Endothelial cell (in vitro differentiated cells): ENCODE measurements around the gene ADGRA1. TPM values are rescaled to one million over a fixed set of nuclear protein-coding genes. Genes with fewer than 3 reads are reported as not detected.

Experiments
- DNase-seq: peaks from one replicate; pipeline ENCODE4 v3.0.0; 2021; ENCODE audit warnings: low spot score
- H3K27ac Mint-ChIP-seq: one replicate; pipeline ENCODE4 v1.8.0; 2021; ENCODE audit warnings: mixed read lengths, inconsistent platforms; ENCODE audit not compliant: unreplicated experiment
- H3K27me3 Mint-ChIP-seq: one replicate; pipeline ENCODE4 v1.8.0; 2021; ENCODE audit warnings: mild to moderate bottlenecking, moderate library complexity, mixed read lengths, inconsistent platforms; ENCODE audit not compliant: unreplicated experiment
- H3K36me3 Mint-ChIP-seq: one replicate; pipeline ENCODE4 v1.8.0; 2021; ENCODE audit warnings: mild to moderate bottlenecking, low read depth, mixed read lengths, inconsistent platforms; ENCODE audit not compliant: unreplicated experiment
- H3K4me1 Mint-ChIP-seq: one replicate; pipeline ENCODE4 v1.8.0; 2021; ENCODE audit warnings: mild to moderate bottlenecking, mixed read lengths, inconsistent platforms; ENCODE audit not compliant: unreplicated experiment
- H3K4me3 Mint-ChIP-seq: one replicate; pipeline ENCODE4 v1.8.0; 2021; ENCODE audit warnings: mild to moderate bottlenecking, mixed read lengths, inconsistent platforms; ENCODE audit not compliant: unreplicated experiment
- H3K9me3 Mint-ChIP-seq: one replicate; pipeline ENCODE4 v1.8.0; 2021; ENCODE audit warnings: mixed read lengths, inconsistent platforms; ENCODE audit not compliant: unreplicated experiment
- total RNA-seq: library from RNA; stranded (reverse); fragmentation: NEBNext Ultra II Directional; extraction: Animal tissue kit (Norgen Biotek cat#: 25700); gene quantifications from one replicate; pipeline ENCODE4 v1.2.1, GENCODE V29; 2021; ENCODE audit not compliant: unreplicated experiment
- TF ChIP-seq, protein P1 (sequence below): fragments of 200-600 bp; sonication (generic); IDR thresholded peaks from one replicate; pipeline ENCODE4 v1.5.0; 2021; ENCODE audit warnings: antibody characterized with exemption; ENCODE audit not compliant: unreplicated experiment

Gene ADGRA1
- total RNA-seq, 1 donor from 2014 or later = not detected

- peaks cover 4% of the 10 kb centered on the region for H3K27me3 Mint-ChIP-seq
- no peak for DNase-seq
- TF ChIP-seq, protein P1, sequence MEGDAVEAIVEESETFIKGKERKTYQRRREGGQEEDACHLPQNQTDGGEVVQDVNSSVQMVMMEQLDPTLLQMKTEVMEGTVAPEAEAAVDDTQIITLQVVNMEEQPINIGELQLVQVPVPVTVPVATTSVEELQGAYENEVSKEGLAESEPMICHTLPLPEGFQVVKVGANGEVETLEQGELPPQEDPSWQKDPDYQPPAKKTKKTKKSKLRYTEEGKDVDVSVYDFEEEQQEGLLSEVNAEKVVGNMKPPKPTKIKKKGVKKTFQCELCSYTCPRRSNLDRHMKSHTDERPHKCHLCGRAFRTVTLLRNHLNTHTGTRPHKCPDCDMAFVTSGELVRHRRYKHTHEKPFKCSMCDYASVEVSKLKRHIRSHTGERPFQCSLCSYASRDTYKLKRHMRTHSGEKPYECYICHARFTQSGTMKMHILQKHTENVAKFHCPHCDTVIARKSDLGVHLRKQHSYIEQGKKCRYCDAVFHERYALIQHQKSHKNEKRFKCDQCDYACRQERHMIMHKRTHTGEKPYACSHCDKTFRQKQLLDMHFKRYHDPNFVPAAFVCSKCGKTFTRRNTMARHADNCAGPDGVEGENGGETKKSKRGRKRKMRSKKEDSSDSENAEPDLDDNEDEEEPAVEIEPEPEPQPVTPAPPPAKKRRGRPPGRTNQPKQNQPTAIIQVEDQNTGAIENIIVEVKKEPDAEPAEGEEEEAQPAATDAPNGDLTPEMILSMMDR = no peak
- H3K36me3 Mint-ChIP-seq = peaks cover 3% of the 10 kb centered on the region
- H3K27ac Mint-ChIP-seq = no peak overlapping the region
- no peaks in the 10 kb centered on the region for H3K9me3 Mint-ChIP-seq
- H3K4me3 Mint-ChIP-seq = no peak overlapping the region
- no peaks in the 10 kb centered on the region for H3K4me1 Mint-ChIP-seq
These were observed 41.5 kb downstream of the ADGRA1 start for GRCh38 chr10:133129071-133129858.

GRCh38 chr10:133129859-133130495, 42.3 kb downstream of the ADGRA1 start:
- Mint-ChIP-seq H3K27ac (no peak overlapping the region), H3K36me3 (peaks cover 2% of the 10 kb centered on the region), H3K4me3 (no peak overlapping the region), H3K4me1 (no peaks in the 10 kb centered on the region), H3K9me3 (no peaks in the 10 kb centered on the region), H3K27me3 (peaks cover 4% of the 10 kb centered on the region)
- DNase-seq = no peak
- TF ChIP-seq, protein P1 = no peak

DNA sequence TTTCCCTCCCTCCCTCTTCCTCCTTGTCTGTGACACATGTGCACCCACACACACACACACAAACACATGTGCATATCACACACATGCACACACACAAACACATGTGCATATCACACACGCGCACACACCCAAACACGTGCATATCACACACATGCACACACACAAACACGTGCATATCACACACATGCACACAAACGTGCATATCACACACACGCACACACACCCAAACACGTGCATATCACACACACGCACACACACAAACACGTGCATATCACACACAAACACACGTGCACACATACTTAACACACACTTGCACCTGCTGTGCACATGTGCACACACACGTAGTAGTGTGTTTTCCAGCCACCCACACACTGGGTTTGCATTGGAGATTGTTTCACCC, 42.9 kb downstream of the ADGRA1 start:
- Mint-ChIP-seq H3K4me3 (no peak overlapping the region), H3K36me3 (no peaks in the 10 kb centered on the region), H3K27ac (no peak overlapping the region), H3K27me3 (peaks cover 4% of the 10 kb centered on the region), H3K4me1 (no peaks in the 10 kb centered on the region), H3K9me3 (no peaks in the 10 kb centered on the region)
- TF ChIP-seq, protein P1 = no peak
- no peak for DNase-seq

GRCh38 chr10:133131053-133131452, 43.3 kb downstream of the ADGRA1 start:
- no peak for DNase-seq
- Mint-ChIP-seq H3K36me3 (no peaks in the 10 kb centered on the region), H3K27me3 (peaks cover 4% of the 10 kb centered on the region), H3K4me3 (no peak overlapping the region), H3K27ac (no peak overlapping the region), H3K4me1 (no peaks in the 10 kb centered on the region), H3K9me3 (no peaks in the 10 kb centered on the region)
- TF ChIP-seq, protein P1 = no peak

- no peak overlapping the region for H3K4me3 Mint-ChIP-seq
- no peaks in the 10 kb centered on the region for H3K4me1 Mint-ChIP-seq
- no peak overlapping the region for H3K27ac Mint-ChIP-seq
- no peak for DNase-seq
- TF ChIP-seq, protein P1 = no peak
- H3K9me3 Mint-ChIP-seq = no peaks in the 10 kb centered on the region
- H3K36me3 Mint-ChIP-seq = no peaks in the 10 kb centered on the region
- peaks cover 4% of the 10 kb centered on the region for H3K27me3 Mint-ChIP-seq
These were observed 44.2 kb downstream of the ADGRA1 start for GRCh38 chr10:133131734-133132472.
